IPS DF 6.9 (cell line): ENCODE data around the gene SLC27A1.
"Not testable (repeated sequence)": the region's sequence is repeated elsewhere in the genome, so short reads cannot be mapped to it uniquely, and the experiment has no call there.

Source experiments
- DNase-seq: peaks from one replicate; pipeline ENCODE4 v3.0.0-alpha.2; 2013; ENCODE audit warnings: low read depth, low spot score
- H3K27ac ChIP-seq: one replicate; pipeline ENCODE4 v1.5.1; 2013; ENCODE audit warnings: low read length, control low read depth
- H3K27me3 ChIP-seq: 2 replicates; pipeline ENCODE4 v1.6.1; 2013; ENCODE audit warnings: mild to moderate bottlenecking, low read length; ENCODE audit not compliant: control insufficient read depth, insufficient read depth
- H3K36me3 ChIP-seq: 2 replicates; pipeline ENCODE4 v1.6.1; 2013; ENCODE audit warnings: low read length; ENCODE audit not compliant: control insufficient read depth, insufficient read depth
- H3K4me1 ChIP-seq: 2 replicates; pipeline ENCODE4 v1.6.1; 2013; ENCODE audit warnings: low read length; ENCODE audit not compliant: control insufficient read depth, insufficient read depth
- H3K4me3 ChIP-seq: 2 replicates; pipeline ENCODE4 v1.5.1; 2013; ENCODE audit warnings: mild to moderate bottlenecking, low read length
- H3K9me3 ChIP-seq: 2 replicates; pipeline ENCODE4 v1.6.1; 2013; ENCODE audit warnings: low read length, inconsistent platforms; ENCODE audit not compliant: control insufficient read depth, insufficient read depth
- WGBS: extraction: QIAGEN DNeasy Blood & Tissue Kit; methylation state at CpG from one replicate; pipeline ENCODE4 v1.1.7; 2013; ENCODE audit warnings: mixed read lengths, missing lambda C conversion rate; ENCODE audit not compliant: insufficient read length, insufficient coverage; 5-methylcytosine and 5-hydroxymethylcytosine counted together

SLC27A1 gene

DNA sequence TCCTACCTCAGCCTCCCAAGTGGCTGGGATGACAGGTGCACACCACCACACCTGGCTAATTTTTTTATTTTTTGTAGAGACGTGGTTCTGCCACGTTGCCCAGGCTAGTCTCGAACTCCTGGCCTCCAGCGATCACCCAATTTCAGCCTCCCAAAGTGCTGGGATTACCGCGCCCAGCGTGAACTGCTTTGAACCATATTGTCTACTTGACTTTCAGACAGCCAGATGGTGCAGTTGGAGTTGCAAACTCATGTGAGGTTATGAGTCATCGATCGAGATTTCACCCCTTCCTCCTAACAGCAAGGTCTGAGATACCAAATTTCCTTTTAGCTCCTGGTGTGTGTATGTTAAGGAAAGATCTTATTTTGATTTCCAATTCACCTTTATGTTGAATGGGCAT lies 2.7 kb downstream of the SLC27A1 start:
- no CpG with 5 or more reads among the region's 9 CpGs for WGBS
- no peak for DNase-seq
- Histone ChIP-seq H3K27me3 (no peaks in the 10 kb centered on the region), H3K36me3 (no peaks in the 10 kb centered on the region), H3K4me1 (peaks cover 6% of the 10 kb centered on the region; the same call in 1 of the 2 replicates), H3K27ac (no peak overlapping the region), H3K4me3 (no peak overlapping the region), H3K9me3 (no peaks in the 10 kb centered on the region)

DNA sequence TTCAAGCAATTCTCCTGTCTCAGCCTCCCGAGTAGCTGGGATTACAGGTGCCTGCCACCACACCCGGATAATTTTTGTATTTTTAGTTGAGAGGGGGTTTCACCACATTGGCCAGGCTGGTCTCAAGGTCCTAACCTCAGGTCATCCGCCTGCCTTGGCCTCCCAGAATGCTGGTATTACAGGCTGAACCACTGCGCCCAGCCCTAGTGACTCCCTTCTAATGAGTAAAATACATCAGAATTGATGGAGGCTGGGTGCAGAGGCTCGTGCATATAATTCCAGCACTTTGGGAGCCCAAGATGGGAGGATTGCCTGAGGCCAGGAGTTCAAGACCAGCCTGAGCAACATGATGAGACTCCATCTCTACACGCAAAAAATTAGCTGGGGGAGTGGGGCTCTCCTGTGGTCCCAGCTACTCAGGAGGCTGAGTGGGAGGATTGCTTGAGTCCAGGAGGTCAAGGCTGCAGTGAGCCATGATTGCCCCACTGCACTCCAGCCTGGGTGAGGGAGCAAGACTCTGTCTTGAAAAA lies 4.8 kb downstream of the SLC27A1 start:
- not testable (repeated sequence) for H3K9me3 ChIP-seq, H3K27ac ChIP-seq, H3K36me3 ChIP-seq, H3K4me1 ChIP-seq, H3K4me3 ChIP-seq, H3K27me3 ChIP-seq, DNase-seq
- no CpG with 5 or more reads among the region's 6 CpGs for WGBS

DNA sequence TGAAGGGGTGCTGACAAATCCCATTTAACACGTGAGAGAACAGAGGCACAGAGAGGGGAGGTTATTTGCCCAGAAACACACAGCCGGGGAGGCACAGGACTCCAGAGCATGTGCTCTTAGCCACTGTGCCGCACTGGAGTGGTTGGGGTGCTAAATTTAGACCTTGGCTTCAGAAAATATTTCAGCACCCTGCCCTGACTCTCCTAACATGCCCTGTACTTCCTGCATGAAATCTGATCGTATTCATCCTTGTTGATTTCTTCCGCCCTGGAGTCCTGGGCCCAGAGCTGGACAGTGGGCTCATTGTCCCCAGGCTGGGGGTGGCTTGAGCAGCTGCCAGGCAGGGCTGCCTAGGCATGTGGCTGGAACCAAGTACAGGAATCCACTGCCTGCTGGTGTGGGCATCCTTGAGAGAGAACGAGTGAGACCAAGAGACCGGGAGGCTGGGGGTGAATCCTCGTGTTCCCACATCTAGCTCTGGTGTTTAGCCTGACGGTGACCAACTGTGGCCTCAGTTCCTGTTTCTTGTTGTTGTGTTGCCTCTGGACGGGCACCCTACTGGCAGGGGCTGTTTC lies 5.3 kb downstream of the SLC27A1 start:
- H3K9me3 ChIP-seq: no peaks in the 10 kb centered on the region
- no peak for DNase-seq
- no CpG with 5 or more reads among the region's 10 CpGs for WGBS
- H3K27me3 ChIP-seq: no peaks in the 10 kb centered on the region
- no peak overlapping the region for H3K27ac ChIP-seq
- peaks cover 1% of the 10 kb centered on the region; the same call in 1 of the 2 replicates for H3K4me1 ChIP-seq
- H3K36me3 ChIP-seq: no peaks in the 10 kb centered on the region
- no peak overlapping the region for H3K4me3 ChIP-seq

DNA sequence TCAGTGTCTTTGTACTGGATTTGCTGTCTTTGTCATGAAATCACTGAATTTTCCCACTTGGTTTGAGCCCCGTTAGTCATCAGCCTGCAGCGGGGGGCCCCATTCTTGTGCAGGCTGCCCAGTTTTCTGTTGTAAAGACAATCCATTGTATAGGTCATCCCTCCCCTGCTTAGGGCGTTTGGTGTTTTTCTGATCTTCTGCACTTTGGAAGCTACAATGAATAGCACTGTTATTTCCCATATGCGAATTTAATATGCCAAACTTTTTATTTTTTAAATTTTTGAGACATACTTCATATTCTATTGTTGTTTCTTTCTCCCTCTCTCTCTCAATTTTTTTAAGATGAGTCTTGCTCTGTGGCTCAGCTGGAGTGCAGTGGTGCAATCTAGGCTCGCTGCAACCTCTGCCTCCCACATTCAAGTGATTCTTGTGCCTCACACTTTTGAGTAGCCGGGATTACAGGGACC lies 9.0 kb downstream of the SLC27A1 start:
- no peak for DNase-seq
- Histone ChIP-seq H3K4me3 (no peak overlapping the region), H3K27me3 (no peaks in the 10 kb centered on the region), H3K27ac (no peak overlapping the region), H3K36me3 (no peaks in the 10 kb centered on the region), H3K4me1 (no peaks in the 10 kb centered on the region), H3K9me3 (no peaks in the 10 kb centered on the region)
- WGBS: no CpG with 5 or more reads among the region's 6 CpGs

DNA sequence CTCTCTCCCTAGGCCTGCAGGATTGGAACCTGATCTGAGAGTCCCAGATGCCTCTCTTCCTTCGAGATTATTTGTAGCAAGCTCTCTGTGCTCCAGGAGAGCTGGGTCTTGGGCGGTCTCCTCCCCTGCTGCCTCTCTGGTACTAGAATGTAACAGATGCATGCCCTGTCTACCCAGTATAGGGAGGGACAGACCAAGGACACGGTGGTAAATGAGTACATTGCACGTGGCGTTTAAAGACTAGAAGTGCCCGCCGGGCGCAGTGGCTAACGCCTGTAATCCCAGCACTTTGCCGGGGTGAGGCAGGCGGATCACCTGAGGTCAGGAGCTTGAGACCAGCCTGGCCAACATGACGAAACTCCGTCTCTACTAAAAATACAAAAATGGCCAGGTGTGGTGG lies 11.7 kb downstream of the SLC27A1 start:
- H3K4me1 ChIP-seq: no peaks in the 10 kb centered on the region; the same call in 1 of the 2 replicates
- no peak for DNase-seq
- H3K36me3 ChIP-seq: no peaks in the 10 kb centered on the region
- H3K4me3 ChIP-seq: no peak overlapping the region
- WGBS: no CpG with 5 or more reads among the region's 13 CpGs
- H3K27me3 ChIP-seq: no peaks in the 10 kb centered on the region
- H3K27ac ChIP-seq: no peak overlapping the region
- no peaks in the 10 kb centered on the region for H3K9me3 ChIP-seq

DNA sequence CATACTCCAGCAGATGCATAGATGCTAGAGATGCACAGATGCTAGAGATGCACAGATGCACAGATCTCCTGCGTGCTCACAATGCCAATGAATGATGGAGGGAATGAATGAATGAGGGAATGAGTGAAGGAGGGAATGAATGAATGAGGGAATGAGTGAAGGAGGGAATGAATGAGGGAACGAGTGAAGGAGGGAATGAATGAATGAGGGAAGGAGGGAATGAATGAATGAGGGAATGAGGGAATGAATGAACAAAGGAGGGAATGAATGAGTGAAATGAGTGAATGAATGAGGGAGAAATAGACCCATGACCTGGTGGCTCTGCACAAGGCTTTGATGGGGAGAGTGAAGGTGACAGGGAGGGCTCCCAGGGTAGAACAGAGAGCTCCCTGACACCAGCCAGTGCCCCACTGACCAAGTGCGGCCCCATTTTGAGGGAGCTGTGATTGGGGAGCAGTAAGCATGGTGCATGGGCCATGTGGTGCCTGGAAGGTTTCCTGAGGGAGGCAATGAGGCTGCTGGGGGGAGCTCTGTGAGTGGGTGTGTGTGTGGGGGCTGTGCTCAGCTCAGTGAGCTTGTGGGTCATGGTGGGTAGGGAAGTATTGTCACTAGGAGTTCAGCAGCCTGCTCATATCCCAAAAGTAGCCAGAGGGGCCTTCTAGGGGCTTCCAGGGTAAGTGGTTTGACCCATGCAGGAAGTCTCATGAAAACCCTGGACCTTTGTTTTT lies 12.7 kb downstream of the SLC27A1 start:
- 100% methylated on average over 1 of the region's 3 CpGs for WGBS
- no peak for DNase-seq
- no peak overlapping the region for H3K27ac ChIP-seq
- no peaks in the 10 kb centered on the region for H3K9me3 ChIP-seq
- no peaks in the 10 kb centered on the region for H3K36me3 ChIP-seq
- no peaks in the 10 kb centered on the region for H3K27me3 ChIP-seq
- H3K4me1 ChIP-seq: peaks cover 4% of the 10 kb centered on the region
- H3K4me3 ChIP-seq: no peak overlapping the region

DNA sequence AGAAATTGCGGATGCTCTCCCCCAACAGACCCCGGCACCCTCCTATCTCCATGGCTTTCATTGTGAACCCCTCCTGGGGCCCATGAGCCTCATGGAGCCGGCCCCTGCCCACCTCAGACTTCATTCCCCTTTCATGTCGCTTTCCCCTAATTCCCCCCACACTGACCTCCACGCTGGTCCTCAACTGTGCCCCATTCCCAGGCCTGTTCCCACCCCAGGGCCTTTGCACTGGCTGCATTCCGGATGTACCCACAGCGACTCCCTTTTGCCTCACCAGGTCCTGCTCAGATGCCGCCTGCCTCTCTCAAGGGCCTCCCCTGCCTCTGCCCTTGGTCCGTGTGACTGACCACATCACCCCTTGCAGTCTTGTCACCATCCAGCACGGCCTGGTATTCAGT lies 13.3 kb downstream of the SLC27A1 start:
- Histone ChIP-seq H3K4me1 (peaks cover 6% of the 10 kb centered on the region), H3K27me3 (no peaks in the 10 kb centered on the region), H3K9me3 (no peaks in the 10 kb centered on the region), H3K27ac (no peak overlapping the region), H3K36me3 (no peaks in the 10 kb centered on the region), H3K4me3 (no peak overlapping the region)
- WGBS: no CpG with 5 or more reads among the region's 10 CpGs
- no peak for DNase-seq

DNA sequence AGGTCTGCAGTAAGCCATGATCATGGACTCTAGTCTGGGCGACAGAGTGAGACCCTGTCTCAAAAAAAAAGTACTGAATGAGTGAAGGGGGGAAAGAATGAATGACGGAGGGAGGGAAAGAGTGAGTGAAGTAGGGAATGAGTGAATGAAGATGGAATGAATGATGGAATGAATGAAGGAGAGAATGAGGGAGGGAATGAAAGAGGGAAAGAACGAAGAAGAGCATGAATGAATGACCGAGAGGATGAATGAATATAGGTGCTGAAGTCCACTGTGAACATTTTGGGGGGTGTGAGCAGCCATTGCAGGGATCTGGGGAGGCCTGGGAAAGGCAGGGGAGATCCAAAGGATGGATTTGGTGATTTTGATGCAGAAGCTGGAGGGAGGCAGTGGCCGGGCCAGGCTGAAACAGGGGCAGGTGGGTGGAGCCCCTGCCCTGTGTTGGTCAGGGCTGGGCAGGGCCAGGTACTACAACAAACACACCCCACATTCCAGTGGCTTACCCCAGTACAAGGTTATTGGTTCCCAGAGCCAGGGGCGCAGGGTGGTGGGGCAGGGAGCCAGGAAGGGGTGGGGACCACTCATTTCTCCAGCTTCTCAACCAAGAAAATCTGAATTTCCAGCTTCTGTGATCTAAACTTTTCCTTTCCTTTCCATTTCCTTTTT lies 14.3 kb downstream of the SLC27A1 start:
- Histone ChIP-seq H3K4me3 (no peak overlapping the region), H3K27ac (no peak overlapping the region), H3K27me3 (no peaks in the 10 kb centered on the region), H3K9me3 (no peaks in the 10 kb centered on the region), H3K36me3 (no peaks in the 10 kb centered on the region), H3K4me1 (peaks cover 6% of the 10 kb centered on the region)
- WGBS: 100% methylated on average over 3 of the region's 6 CpGs
- DNase-seq: no peak

DNA sequence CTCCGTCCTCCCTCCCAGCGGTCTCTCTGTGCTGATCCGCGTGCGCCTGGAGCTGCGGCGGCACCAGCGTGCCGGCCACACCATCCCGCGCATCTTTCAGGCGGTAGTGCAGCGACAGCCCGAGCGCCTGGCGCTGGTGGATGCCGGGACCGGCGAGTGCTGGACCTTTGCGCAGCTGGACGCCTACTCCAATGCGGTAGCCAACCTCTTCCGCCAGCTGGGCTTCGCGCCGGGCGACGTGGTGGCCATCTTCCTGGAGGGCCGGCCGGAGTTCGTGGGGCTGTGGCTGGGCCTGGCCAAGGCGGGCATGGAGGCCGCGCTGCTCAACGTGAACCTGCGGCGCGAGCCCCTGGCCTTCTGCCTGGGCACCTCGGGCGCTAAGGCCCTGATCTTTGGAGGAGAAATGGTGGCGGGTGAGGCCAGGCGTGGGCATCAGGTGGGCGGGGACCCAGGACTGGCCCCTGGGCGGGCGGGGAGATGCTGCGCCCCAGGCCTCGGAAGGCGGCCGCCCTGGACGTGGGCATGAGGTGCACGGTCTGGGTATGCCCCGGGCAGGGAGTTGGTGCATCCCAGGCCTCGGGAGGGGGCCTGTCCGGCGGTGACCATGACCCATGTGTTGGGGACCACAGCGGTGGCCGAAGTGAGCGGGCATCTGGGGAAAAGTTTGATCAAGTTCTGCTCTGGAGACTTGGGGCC lies 16.4 kb downstream of the SLC27A1 start:
- DNase-seq: no peak
- no peaks in the 10 kb centered on the region for H3K36me3 ChIP-seq
- peaks cover 6% of the 10 kb centered on the region for H3K4me1 ChIP-seq
- H3K27me3 ChIP-seq: no peaks in the 10 kb centered on the region
- no peaks in the 10 kb centered on the region for H3K9me3 ChIP-seq
- no CpG with 5 or more reads among the region's 58 CpGs for WGBS
- H3K4me3 ChIP-seq: no peak overlapping the region
- no peak overlapping the region for H3K27ac ChIP-seq
